ENCODE data around the gene SBF2.

DNA sequence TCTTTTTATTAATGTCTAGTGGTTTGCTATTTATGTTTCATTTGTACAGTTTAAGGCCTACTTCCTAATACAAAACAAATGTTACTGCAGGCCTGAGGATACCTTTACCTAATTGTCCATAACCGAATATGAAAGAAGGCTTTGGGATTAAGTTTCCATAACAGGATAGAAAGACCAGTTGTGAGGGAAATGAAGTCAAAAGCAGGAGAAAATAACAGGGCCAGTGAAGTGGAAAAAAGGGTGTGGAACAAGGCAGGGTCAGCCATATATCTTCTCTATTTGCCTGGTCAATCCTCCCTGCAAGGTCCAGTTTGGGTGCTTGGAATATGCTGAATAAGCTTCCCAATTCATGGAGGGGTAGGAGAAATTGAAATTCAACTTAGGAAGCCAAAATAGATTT, 418.6 kb downstream of the SBF2 start:
- TF ChIP-seq POLR2A (IDR thresholded peaks at IDR 0.05), result no peak
- TF ChIP-seq, protein P1, sequence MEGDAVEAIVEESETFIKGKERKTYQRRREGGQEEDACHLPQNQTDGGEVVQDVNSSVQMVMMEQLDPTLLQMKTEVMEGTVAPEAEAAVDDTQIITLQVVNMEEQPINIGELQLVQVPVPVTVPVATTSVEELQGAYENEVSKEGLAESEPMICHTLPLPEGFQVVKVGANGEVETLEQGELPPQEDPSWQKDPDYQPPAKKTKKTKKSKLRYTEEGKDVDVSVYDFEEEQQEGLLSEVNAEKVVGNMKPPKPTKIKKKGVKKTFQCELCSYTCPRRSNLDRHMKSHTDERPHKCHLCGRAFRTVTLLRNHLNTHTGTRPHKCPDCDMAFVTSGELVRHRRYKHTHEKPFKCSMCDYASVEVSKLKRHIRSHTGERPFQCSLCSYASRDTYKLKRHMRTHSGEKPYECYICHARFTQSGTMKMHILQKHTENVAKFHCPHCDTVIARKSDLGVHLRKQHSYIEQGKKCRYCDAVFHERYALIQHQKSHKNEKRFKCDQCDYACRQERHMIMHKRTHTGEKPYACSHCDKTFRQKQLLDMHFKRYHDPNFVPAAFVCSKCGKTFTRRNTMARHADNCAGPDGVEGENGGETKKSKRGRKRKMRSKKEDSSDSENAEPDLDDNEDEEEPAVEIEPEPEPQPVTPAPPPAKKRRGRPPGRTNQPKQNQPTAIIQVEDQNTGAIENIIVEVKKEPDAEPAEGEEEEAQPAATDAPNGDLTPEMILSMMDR (IDR thresholded peaks at IDR 0.05 in 8 of 11, conservative IDR thresholded peaks at IDR 0.05 in 3 of 11), result no peak

Measured in spleen (tissue), 7 donors.